Uterus (tissue), 2 donors: ENCODE data around the gene PNCK.

Source experiments
- CTCF ChIP-seq, 4 experiments: fragments of 200-600 bp in 2 of 4; fragments of 450-650 bp in 2 of 4; sonication (generic) in 2 of 4; IDR thresholded peaks; one replicate each; pipeline ENCODE4 v1.5.1; 2016 to 2019; ENCODE audit warnings: antibody characterized with exemption in 4 of 4, mild to moderate bottlenecking in 2 of 4, moderate library complexity in 1 of 4
- POLR2A ChIP-seq, 2 donors: fragments of 450-650 bp; IDR thresholded peaks; one replicate each; pipeline ENCODE4 v1.6.1; 2016; ENCODE audit warnings: antibody characterized with exemption in 2 of 2, mild to moderate bottlenecking in 1 of 2, moderate library complexity in 1 of 2

GRCh38 chrX:153649915-153650782 lies 23.5 kb downstream of the PNCK start:
- TF ChIP-seq CTCF (IDR thresholded peaks at IDR 0.05), result no peak
- no peak for TF ChIP-seq POLR2A (IDR thresholded peaks at IDR 0.05)
